Right ventricle myocardium superior (tissue), 1 donor: Measurements from ENCODE around the gene PRTG. TPM values are rescaled to one million over a fixed set of nuclear protein-coding genes. Genes with fewer than 3 reads are reported as not detected.
A peak's percentile ranks its signal among the peaks of the same experiment; 100 is the strongest.
"Not testable (repeated sequence)": the region's sequence is repeated elsewhere in the genome, so short reads cannot be mapped to it uniquely, and the experiment has no call there.

Source experiments
- ATAC-seq: fragments of 200-7000 bp; cut with Tn5 transposase; one replicate; pipeline ENCODE4 v1.9.1; 2020; ENCODE audit warnings: mild to moderate bottlenecking; ENCODE audit not compliant: poor library complexity
- DNase-seq: peaks from one replicate; pipeline ENCODE4 v3.0.0-alpha.2; 2020
- intact Hi-C: fragments of 100-400 bp; cut with DNase I; formaldehyde crosslinking; loops from one replicate; pipeline ENCODE4 v1.11.2; 2022
- total RNA-seq: library from RNA; stranded (reverse); fragmentation: NEBNext Ultra II Directional; extraction: Animal tissue kit (Norgen Biotek cat#: 25700); gene quantifications from one replicate; pipeline ENCODE4 v1.2.1, GENCODE V29; 2021
- donor health status: DM: no; HTN: yes; CAD: no; lungs with severe emphysema.

PRTG gene
- total RNA-seq, 1 donor from 2014 or later = 0.67 TPM

DNA sequence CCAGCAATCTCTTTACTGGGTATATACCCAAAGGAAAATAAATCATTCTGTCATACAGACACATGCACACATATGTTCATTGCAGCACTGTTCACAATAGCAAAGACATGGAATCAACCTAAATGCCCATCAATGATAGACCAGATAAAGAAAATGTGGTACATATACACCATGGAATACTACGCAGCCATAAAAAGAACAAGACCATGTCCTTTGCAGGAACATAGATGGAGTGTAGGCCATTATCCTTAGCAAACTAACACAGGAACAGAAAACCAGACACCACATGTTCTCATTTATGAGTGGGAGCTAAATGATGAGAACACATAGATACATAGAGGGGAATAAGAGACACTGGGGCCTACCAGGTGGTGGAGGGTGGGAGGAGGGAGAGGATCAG lies 149.9 kb downstream of the PRTG start:
- DNase-seq, ATAC-seq, intact Hi-C loops: not testable (repeated sequence)

DNA sequence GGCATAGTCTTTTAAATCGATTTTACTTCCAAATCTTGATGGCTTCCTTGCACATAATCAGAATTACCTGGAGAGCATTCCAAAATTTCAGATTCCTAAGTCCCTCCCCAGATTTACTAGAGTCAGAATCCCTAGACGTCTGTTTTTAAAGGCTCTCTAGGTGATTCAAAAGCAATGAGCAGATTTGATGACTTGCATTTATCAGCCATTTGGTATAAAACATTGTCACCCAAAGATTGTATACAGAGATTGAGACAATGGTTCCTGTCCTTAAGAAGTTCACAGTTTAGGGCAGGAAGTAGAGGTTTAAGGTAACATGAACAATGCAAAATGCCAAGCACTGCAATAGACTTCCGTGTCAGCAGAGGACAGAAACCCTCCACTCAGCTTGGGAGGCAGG lies 152.2 kb downstream of the PRTG start:
- no peak for DNase-seq
- no peak for ATAC-seq
- intact Hi-C loops = no loop called here

GRCh38 chr15:55589287-55589686 lies 153.7 kb downstream of the PRTG start:
- ATAC-seq (no peak), DNase-seq (no peak)
- intact Hi-C loops = no loop called here

DNA sequence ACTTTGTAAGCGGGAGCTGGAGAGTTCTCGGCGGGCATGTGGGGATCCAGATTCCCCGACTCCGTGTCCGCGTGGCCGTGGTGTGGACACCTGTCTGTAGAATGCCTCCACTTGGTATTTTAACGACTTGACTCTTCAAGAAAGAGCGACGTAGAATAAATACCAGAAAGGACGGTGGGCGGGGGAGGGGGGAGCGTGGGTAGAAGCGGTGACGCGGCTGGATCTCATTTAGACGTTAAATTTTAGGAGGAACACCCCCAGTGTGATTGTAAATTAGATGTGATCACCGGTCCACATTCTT lies 154.2 kb downstream of the PRTG start:
- ATAC-seq (no peak), DNase-seq (no peak)
- intact Hi-C loops = no loop called here

GRCh38 chr15:55588070-55588814 lies 154.7 kb downstream of the PRTG start, which contains the start of gene PYGO1:
Gene PYGO1 (minus strand): TSS chr15:55588345. CDS start chr15:55587883, 462 bp downstream.
- intact Hi-C loops = no loop called here
- DNase-seq (peak; percentile 71), ATAC-seq (peak; percentile 94)

DNA sequence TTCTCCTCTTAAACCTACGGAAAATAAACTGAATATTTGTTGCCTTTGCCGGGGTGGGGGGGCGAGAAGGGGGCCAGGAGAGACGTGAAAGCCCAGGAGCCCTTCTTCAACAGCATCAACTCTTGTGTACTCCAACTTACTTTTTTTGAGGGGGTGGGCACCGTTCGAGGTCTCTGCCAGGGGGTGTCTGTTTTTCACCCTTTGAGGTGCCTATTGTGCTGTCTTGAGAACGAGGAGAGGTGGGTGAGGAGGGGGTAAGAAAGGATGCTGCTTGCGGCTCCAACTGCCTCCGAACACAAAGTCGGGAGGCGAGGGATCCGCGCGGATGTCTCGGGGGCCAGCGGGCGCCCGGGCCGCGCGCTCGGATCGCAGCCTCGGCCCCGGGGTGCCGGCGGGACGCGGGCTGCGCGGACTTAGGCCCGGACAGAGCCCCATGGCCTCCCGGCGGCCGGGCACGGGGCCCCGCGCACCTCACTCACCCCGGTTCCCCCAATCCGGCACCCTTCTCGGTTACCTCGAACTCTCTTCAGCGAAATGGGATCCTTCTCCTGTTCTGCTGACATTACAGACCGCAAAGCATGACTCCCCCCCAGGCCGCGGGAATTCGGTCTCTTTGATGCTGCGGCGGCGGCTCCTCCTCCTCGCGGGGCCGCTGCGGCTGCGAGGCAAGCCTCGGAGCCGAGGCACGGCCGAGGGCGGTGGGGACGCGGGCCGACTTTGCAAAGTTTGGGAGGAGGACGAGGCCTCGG lies 155.5 kb downstream of the PRTG start:
- ATAC-seq (peak; percentile 67), DNase-seq (no peak)
- intact Hi-C loops = no loop called here

- DNase-seq (no peak), ATAC-seq (no peak)
- intact Hi-C loops = no loop called here
Observed at GRCh38 chr15:55586808-55587207, 156.1 kb downstream of the PRTG start.

GRCh38 chr15:55576943-55577342 lies 166.0 kb downstream of the PRTG start:
- no peak for DNase-seq
- no peak for ATAC-seq
- intact Hi-C loops = no loop called here

DNA sequence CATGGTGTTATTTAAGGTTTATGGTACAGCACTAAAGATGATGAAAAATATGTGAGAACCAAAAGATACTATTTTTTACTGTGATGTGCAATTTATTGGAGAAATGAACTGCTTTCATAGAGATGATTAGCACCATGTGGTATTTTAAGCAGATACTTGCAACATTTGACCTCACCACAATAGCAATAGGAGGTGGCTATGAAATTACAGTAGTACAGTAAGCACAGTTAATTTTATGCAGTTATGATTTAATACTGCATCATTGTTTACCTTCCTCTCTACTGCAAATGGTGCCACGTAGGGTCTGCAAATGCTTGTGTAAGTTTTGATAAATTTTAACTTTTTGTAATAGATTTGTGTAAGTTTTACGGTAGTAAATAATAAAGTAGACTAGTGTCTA lies 168.9 kb downstream of the PRTG start:
- ATAC-seq (no peak), DNase-seq (no peak)
- intact Hi-C loops = no loop called here

GRCh38 chr15:55573224-55573623 lies 169.7 kb downstream of the PRTG start:
- ATAC-seq (no peak), DNase-seq (no peak)
- intact Hi-C loops = no loop called here

GRCh38 chr15:55564347-55565145 lies 178.4 kb downstream of the PRTG start:
- ATAC-seq (no peak), DNase-seq (no peak)
- intact Hi-C loops = no loop called here

DNA sequence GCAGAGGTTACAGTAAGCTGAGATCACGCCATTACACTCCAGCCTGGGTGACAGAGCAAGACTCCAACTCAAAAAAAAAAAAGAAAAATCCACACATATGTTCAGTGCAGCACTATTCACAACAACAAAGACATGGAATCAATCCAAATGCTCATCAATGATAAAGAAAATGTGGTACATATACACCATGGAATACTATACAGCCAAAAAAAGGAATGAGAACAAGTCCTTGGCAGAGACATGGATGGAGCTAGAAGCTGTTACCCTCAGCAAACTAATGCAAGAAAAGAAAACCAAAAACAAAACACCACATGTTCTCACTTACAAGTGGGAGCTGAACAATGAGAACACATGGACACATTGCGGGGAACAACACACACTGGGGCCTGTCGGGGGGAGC lies 180.4 kb downstream of the PRTG start:
- DNase-seq (no peak), ATAC-seq (no peak)
- intact Hi-C loops = no loop called here

Other genes with a start within 250 kb of the PRTG start
- gene DNAAF4, start 234.9 kb downstream of the PRTG start, total RNA-seq = 0.81 TPM
- 6.0 TPM for gene PYGO1, start 154.8 kb downstream of the PRTG start, total RNA-seq